Panc1 (cell line): ENCODE results near the gene CLUH. TPM values are rescaled to one million over a fixed set of nuclear protein-coding genes. Genes with fewer than 3 reads are reported as not detected.

Experiments used
- ATAC-seq: fragments of 200-7000 bp; cut with Tn5 transposase; 2 replicates; pipeline ENCODE4 v1.9.1; 2020; ENCODE audit warnings: mild to moderate bottlenecking, moderate library complexity
- BruUV-seq: library from RNA; stranded (reverse); fragments of 400-500 nt; replicated peaks from 2 replicates; lab custom pipeline; 2021; lab: Mats Ljungman, UMichigan
- CTCF ChIA-PET: fragments of 300-600 bp; sonication (Branson Sonifier 250); formaldehyde crosslinking; loops from one replicate; lab custom pipeline; 2022; ENCODE audit warnings: antibody characterized with exemption; lab: Charles Lee
- POLR2A ChIA-PET: fragments of 300-600 bp; sonication (Branson Sonifier 250); formaldehyde crosslinking; loops from one replicate; lab custom pipeline; 2022; ENCODE audit warnings: antibody characterized with exemption; lab: Charles Lee
- DNase-seq: peaks from one replicate; pipeline ENCODE4 v3.0.0-alpha.2; 2010; ENCODE audit warnings: low read depth, low spot score
- H3K27ac ChIP-seq: 2 replicates; pipeline ENCODE4 v1.5.1; 2011; ENCODE audit warnings: mild to moderate bottlenecking, low read length, inconsistent platforms
- H3K27me3 ChIP-seq: fragments of 200-500 bp; sonication (Bioruptor generic); 2 replicates; pipeline ENCODE4 v1.6.0; 2014; ENCODE audit warnings: low read length, inconsistent platforms; ENCODE audit not compliant: control insufficient read depth, insufficient read depth
- H3K36me3 ChIP-seq: fragments of 200-500 bp; sonication (Bioruptor generic); 2 replicates; pipeline ENCODE4 v1.5.1; 2014; ENCODE audit warnings: inconsistent platforms, mild to moderate bottlenecking, low read length, moderate library complexity; ENCODE audit not compliant: control insufficient read depth, insufficient read depth
- H3K4me1 ChIP-seq: 2 replicates; pipeline ENCODE4 v1.5.1; 2011; ENCODE audit warnings: inconsistent platforms, mild to moderate bottlenecking, low read length, moderate library complexity; ENCODE audit not compliant: control insufficient read depth, insufficient read depth
- H3K4me3 ChIP-seq, 2 experiments: 2 replicates each; pipeline ENCODE4 v1.5.1; 2011 to 2012; ENCODE audit warnings: low read depth in 2 of 2, low read length in 2 of 2, mild to moderate bottlenecking in 2 of 2, inconsistent platforms in 1 of 2, moderate library complexity in 1 of 2
- H3K9me3 ChIP-seq: fragments of 200-500 bp; sonication (Bioruptor generic); 2 replicates; pipeline ENCODE4 v1.5.1; 2014; ENCODE audit warnings: low read depth, mild to moderate bottlenecking, inconsistent platforms, low read length, moderate library complexity; ENCODE audit not compliant: control insufficient read depth, insufficient read depth
- POLR2AphosphoS5 ChIP-seq: IDR thresholded peaks from 2 replicates; pipeline ENCODE4 v1.6.1; 2012; ENCODE audit warnings: mild to moderate bottlenecking, low read depth, low read length, moderate library complexity
- REST ChIP-seq, 2 experiments: IDR thresholded peaks; 2 replicates each; pipeline ENCODE4 v1.6.1; 2011 to 2012; ENCODE audit warnings: low read depth in 2 of 2, control low read depth in 1 of 2, low read length in 1 of 2, mild to moderate bottlenecking in 1 of 2, moderate library complexity in 1 of 2; ENCODE audit not compliant: insufficient read depth in 1 of 2
- SIN3A ChIP-seq: IDR thresholded peaks from 2 replicates; pipeline ENCODE4 v1.6.1; 2012; ENCODE audit warnings: low read depth, mild to moderate bottlenecking, low read length, moderate library complexity, borderline replicate concordance; ENCODE audit not compliant: insufficient read depth
- TCF7L2 ChIP-seq: IDR thresholded peaks from 2 replicates; pipeline ENCODE4 v1.6.1; 2011; ENCODE audit warnings: mild to moderate bottlenecking, low read depth, low read length, inconsistent platforms
- in situ Hi-C: cut with HindIII; loops from 2 replicates; pipeline ENCODE4 v1.10.0; 2016; ENCODE audit warnings: low sequenced_read_pairs, low pct_unique_long_range_greater_than_20kb
- intact Hi-C: fragments of 100-400 bp; cut with micrococcal nuclease; formaldehyde crosslinking; loops from one replicate; pipeline ENCODE4 v1.10.0; 2022; ENCODE audit not compliant: unreplicated experiment
- total RNA-seq: library from RNA; stranded (reverse); gene quantifications from one replicate; pipeline ENCODE4 v1.2.1, GENCODE V29; 2021; ENCODE audit not compliant: unreplicated experiment
- TF ChIP-seq, protein P1 (sequence below): fragments of 450-650 bp; IDR thresholded peaks from 2 replicates; pipeline ENCODE4 v1.5.1; 2017; ENCODE audit warnings: mild to moderate bottlenecking

CLUH gene
- total RNA-seq, 1 experiment from 2014 or later = 119 TPM

DNA sequence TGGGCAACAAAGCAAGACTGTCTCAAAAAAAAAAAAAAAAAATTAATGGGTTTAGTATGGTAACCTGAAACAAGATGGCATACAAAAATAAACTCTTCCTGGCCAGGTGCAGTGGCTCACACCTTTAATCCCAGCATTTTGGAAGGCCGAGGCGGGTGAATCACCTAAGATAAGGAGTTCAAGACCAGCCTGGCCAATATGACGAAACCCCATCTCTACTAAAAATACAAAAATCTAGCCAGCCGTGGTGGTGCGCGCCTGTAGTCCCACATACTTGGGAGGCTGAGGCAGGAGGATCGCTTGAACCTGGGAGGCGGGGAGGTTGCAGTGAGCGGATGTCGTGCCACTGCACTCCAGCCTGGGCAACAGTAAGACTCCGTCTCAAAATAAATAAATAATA, 62.4 kb downstream of the CLUH start:
- no peaks in the 10 kb centered on the region for H3K27me3 ChIP-seq
- BruUV-seq = no TSS peak
- CTCF ChIA-PET = no interaction called here
- TF ChIP-seq REST (IDR thresholded peaks at IDR 0.05; ENCODE audit: insufficient read depth in 1 of 2, low read depth in 2 of 2, low read length in 1 of 2) (no peak), TCF7L2 (no peak), SIN3A (no peak), POLR2AphosphoS5 (no peak)
- TF ChIP-seq, protein P1, sequence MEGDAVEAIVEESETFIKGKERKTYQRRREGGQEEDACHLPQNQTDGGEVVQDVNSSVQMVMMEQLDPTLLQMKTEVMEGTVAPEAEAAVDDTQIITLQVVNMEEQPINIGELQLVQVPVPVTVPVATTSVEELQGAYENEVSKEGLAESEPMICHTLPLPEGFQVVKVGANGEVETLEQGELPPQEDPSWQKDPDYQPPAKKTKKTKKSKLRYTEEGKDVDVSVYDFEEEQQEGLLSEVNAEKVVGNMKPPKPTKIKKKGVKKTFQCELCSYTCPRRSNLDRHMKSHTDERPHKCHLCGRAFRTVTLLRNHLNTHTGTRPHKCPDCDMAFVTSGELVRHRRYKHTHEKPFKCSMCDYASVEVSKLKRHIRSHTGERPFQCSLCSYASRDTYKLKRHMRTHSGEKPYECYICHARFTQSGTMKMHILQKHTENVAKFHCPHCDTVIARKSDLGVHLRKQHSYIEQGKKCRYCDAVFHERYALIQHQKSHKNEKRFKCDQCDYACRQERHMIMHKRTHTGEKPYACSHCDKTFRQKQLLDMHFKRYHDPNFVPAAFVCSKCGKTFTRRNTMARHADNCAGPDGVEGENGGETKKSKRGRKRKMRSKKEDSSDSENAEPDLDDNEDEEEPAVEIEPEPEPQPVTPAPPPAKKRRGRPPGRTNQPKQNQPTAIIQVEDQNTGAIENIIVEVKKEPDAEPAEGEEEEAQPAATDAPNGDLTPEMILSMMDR = no peak
- H3K9me3 ChIP-seq = no peaks in the 10 kb centered on the region
- DNase-seq = no peak
- intact Hi-C loops (no loop called here), in situ Hi-C loops (no loop called here)
- H3K36me3 ChIP-seq = no peaks in the 10 kb centered on the region; the same call in 1 of the 2 replicates
- POLR2A ChIA-PET = no interaction called here
- H3K4me3 ChIP-seq = no peak overlapping the region
- H3K4me1 ChIP-seq = peaks cover 4% of the 10 kb centered on the region; the same call in 1 of the 2 replicates
- no peak for ATAC-seq
- no peak overlapping the region for H3K27ac ChIP-seq

DNA sequence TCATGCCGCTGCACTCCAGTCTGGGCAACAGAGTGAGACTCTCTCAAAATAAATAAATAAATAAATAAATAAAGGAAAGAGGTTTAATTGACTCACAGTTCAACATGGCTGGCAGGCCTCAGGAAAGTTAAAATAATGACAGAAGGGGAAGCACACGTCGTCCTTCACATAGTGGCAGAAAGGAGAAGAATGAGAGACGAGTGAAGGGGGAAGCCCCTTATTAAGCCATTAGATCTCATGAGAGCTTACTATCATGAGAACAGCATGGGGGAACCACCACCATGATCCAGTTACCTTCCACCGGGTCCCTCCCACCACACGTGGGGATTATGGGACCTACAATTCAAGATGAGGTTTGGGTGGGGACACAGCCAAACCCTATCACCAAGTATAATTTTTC, 63.6 kb downstream of the CLUH start:
- H3K9me3 ChIP-seq = no peaks in the 10 kb centered on the region
- no TSS peak for BruUV-seq
- TF ChIP-seq, protein P1 = no peak
- TF ChIP-seq TCF7L2 (no peak), SIN3A (no peak), REST (IDR thresholded peaks at IDR 0.05; ENCODE audit: insufficient read depth in 1 of 2, low read depth in 2 of 2, low read length in 1 of 2) (no peak), POLR2AphosphoS5 (no peak)
- in situ Hi-C loops (no loop called here), intact Hi-C loops (no loop called here)
- ChIA-PET CTCF (no interaction called here), POLR2A (no interaction called here)
- H3K36me3 ChIP-seq = no peaks in the 10 kb centered on the region; the same call in 1 of the 2 replicates
- no peak overlapping the region for H3K4me3 ChIP-seq
- DNase-seq (no peak), ATAC-seq (no peak)
- H3K27me3 ChIP-seq = no peaks in the 10 kb centered on the region
- peaks cover 4% of the 10 kb centered on the region; the same call in 1 of the 2 replicates for H3K4me1 ChIP-seq
- no peak overlapping the region for H3K27ac ChIP-seq
